GM18870 (cell line): ENCODE measurements around the gene OSBPL10.
"Not testable (repeated sequence)": the region's sequence is repeated elsewhere in the genome, so short reads cannot be mapped to it uniquely, and the experiment has no call there.

Source experiments
- ATAC-seq: cut with Tn5 transposase; IDR thresholded peaks from one replicate; pipeline ENCODE4 v1.9.1; 2021; ENCODE audit warnings: moderate library complexity; ENCODE audit not compliant: unreplicated experiment

Gene OSBPL10

GRCh38 chr3:31819441-31819840 is 161.6 kb downstream of the OSBPL10 start:
- no peak for ATAC-seq

- no peak for ATAC-seq
These were observed 163.6 kb downstream of the OSBPL10 start for GRCh38 chr3:31817411-31817966.

- no peak for ATAC-seq
These were observed 165.2 kb downstream of the OSBPL10 start for GRCh38 chr3:31815631-31816440.

- ATAC-seq: no peak
These were observed 166.1 kb downstream of the OSBPL10 start for GRCh38 chr3:31815006-31815405.

- no peak for ATAC-seq
These were observed 167.4 kb downstream of the OSBPL10 start for GRCh38 chr3:31813686-31814085.

- no peak for ATAC-seq
These were observed 167.9 kb downstream of the OSBPL10 start for GRCh38 chr3:31813197-31813596.

GRCh38 chr3:31810991-31811433 is 170.1 kb downstream of the OSBPL10 start:
- no peak for ATAC-seq

- ATAC-seq: no peak
These were observed 172.8 kb downstream of the OSBPL10 start for GRCh38 chr3:31808143-31808720.

- ATAC-seq: no peak
These were observed 176.6 kb downstream of the OSBPL10 start for GRCh38 chr3:31804251-31805051.

GRCh38 chr3:31802981-31803740 is 177.9 kb downstream of the OSBPL10 start:
- ATAC-seq: no peak

GRCh38 chr3:31800436-31800835 is 180.6 kb downstream of the OSBPL10 start:
- ATAC-seq: no peak

- no peak for ATAC-seq
These were observed 182.2 kb downstream of the OSBPL10 start for GRCh38 chr3:31798840-31799239.

GRCh38 chr3:31793821-31794220 is 187.2 kb downstream of the OSBPL10 start:
- no peak for ATAC-seq

- no peak for ATAC-seq
These were observed 190.0 kb downstream of the OSBPL10 start for GRCh38 chr3:31791090-31791430.

- no peak for ATAC-seq
These were observed 190.6 kb downstream of the OSBPL10 start for GRCh38 chr3:31790193-31791089.

GRCh38 chr3:31789429-31789828 is 191.6 kb downstream of the OSBPL10 start:
- no peak for ATAC-seq

GRCh38 chr3:31785734-31786133 is 195.3 kb downstream of the OSBPL10 start:
- no peak for ATAC-seq

GRCh38 chr3:31785286-31785685 is 195.8 kb downstream of the OSBPL10 start:
- ATAC-seq: no peak

- ATAC-seq: not testable (repeated sequence)
These were observed 197.2 kb downstream of the OSBPL10 start for GRCh38 chr3:31783851-31784250.

- not testable (repeated sequence) for ATAC-seq
These were observed 198.8 kb downstream of the OSBPL10 start for GRCh38 chr3:31782306-31782705.
